IPS DF 6.9 (cell line): ENCODE data around the gene ITGA11.

Experiments
- DNase-seq: peaks from one replicate; pipeline ENCODE4 v3.0.0-alpha.2; 2013; ENCODE audit warnings: low read depth, low spot score
- H3K27ac ChIP-seq: one replicate; pipeline ENCODE4 v1.5.1; 2013; ENCODE audit warnings: low read length, control low read depth
- H3K27me3 ChIP-seq: 2 replicates; pipeline ENCODE4 v1.6.1; 2013; ENCODE audit warnings: mild to moderate bottlenecking, low read length; ENCODE audit not compliant: control insufficient read depth, insufficient read depth
- H3K36me3 ChIP-seq: 2 replicates; pipeline ENCODE4 v1.6.1; 2013; ENCODE audit warnings: low read length; ENCODE audit not compliant: control insufficient read depth, insufficient read depth
- H3K4me1 ChIP-seq: 2 replicates; pipeline ENCODE4 v1.6.1; 2013; ENCODE audit warnings: low read length; ENCODE audit not compliant: control insufficient read depth, insufficient read depth
- H3K4me3 ChIP-seq: 2 replicates; pipeline ENCODE4 v1.5.1; 2013; ENCODE audit warnings: mild to moderate bottlenecking, low read length
- H3K9me3 ChIP-seq: 2 replicates; pipeline ENCODE4 v1.6.1; 2013; ENCODE audit warnings: low read length, inconsistent platforms; ENCODE audit not compliant: control insufficient read depth, insufficient read depth
- WGBS: extraction: QIAGEN DNeasy Blood & Tissue Kit; methylation state at CpG from one replicate; pipeline ENCODE4 v1.1.7; 2013; ENCODE audit warnings: mixed read lengths, missing lambda C conversion rate; ENCODE audit not compliant: insufficient read length, insufficient coverage; 5-methylcytosine and 5-hydroxymethylcytosine counted together

ITGA11 gene

DNA sequence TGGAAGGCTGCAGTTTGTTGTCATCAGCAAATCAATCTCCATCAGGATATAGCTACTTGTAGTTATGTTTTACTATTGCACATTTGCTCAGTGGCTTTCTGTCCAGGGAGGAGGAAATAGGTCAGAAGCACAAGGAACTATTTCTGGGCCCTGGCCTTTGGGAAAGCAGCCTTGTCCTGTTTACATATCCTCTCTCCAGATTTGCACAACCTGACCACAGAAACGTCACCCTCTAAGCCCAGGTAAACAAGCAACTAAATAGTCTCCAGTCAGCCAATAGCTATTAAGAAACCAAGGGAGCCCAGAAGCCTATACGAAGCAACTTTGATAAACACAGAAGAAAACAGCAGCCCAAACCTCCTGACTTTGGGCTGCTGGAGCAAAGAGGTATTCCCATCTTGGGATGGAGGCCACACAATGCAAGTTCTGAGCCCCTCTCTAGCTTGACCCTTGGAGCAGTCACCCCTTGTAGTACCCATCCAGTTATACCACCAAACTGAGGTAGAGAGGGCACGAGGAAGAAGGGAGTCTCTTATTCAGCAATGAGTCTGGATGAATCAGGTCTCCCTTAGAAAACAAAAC lies 156.7 kb downstream of the ITGA11 start:
- no peaks in the 10 kb centered on the region for H3K27me3 ChIP-seq
- peaks cover 4% of the 10 kb centered on the region for H3K4me1 ChIP-seq
- WGBS: no CpG with 5 or more reads among the region's 3 CpGs
- no peak overlapping the region for H3K27ac ChIP-seq
- no peaks in the 10 kb centered on the region for H3K9me3 ChIP-seq
- no peak overlapping the region for H3K4me3 ChIP-seq
- H3K36me3 ChIP-seq: no peaks in the 10 kb centered on the region
- no peak for DNase-seq

DNA sequence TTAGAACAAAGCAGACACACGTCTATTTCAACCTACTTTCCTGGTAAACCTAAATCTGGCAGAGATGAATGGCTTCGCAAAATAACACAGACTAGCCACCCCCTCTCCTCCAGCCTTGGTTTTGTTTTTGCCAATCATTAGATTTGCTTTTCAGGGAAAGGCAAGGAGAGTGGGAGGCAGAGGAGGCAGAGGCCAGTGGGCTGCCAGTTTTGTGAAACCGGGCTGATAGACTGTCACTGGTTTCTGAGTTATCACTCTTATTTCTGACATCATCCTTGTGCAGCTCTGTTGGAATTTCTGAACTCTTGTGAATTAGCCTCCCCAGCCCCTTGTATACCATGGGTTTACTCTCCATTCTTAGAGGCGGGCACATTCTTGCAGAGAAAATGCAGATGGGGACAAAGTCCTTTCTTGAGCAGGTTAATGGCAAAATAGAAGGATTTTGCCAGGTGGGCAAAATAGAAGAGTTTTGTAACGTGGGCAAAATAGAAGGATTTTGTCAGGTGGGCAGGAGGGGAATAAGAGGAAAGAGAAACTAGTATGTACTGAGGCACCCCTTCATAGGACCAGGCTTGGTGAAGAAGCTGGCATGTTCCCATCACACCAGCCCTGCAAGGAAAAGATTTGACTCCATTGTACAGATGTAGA lies 157.6 kb downstream of the ITGA11 start:
- no CpG with 5 or more reads among the region's 5 CpGs for WGBS

DNA sequence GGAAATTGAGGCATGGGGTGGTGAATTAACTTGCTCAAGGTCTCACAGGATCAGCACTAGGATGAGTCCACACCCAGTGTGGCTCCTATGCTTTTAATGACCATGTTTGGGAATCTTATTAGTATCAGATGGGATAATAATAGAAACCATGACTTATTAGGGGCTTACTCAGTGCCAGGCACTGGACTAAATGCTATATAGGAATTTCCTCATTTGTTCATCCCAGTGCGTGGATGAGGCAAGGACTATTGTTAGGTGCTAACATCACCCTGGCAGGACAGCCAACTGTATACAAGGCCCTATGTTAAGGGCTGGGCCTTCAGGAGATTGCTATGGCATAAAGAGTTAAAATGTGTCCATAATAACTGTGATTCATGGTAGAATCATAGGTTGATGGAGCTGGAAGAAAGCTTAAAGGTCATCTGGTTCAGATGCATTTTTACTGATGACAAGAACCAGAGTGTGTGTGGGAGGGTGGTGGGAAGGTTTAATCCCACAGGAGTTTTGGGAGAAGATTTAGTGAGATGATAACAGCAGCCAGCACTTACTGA lies 159.2 kb downstream of the ITGA11 start:
- WGBS: no CpG with 5 or more reads among the region's 1 CpG
- DNase-seq: no peak
- Histone ChIP-seq H3K4me3 (no peak overlapping the region), H3K9me3 (no peaks in the 10 kb centered on the region), H3K27me3 (no peaks in the 10 kb centered on the region), H3K4me1 (peaks cover 4% of the 10 kb centered on the region), H3K27ac (no peak overlapping the region), H3K36me3 (no peaks in the 10 kb centered on the region)

More for the DNA sequence above, 157.6 kb downstream of the ITGA11 start:
- H3K9me3 ChIP-seq: no peaks in the 10 kb centered on the region
- H3K4me3 ChIP-seq: no peak overlapping the region
- DNase-seq: no peak
- no peaks in the 10 kb centered on the region for H3K27me3 ChIP-seq
- H3K4me1 ChIP-seq: peaks cover 4% of the 10 kb centered on the region
- no peak overlapping the region for H3K27ac ChIP-seq
- no peaks in the 10 kb centered on the region for H3K36me3 ChIP-seq

DNA sequence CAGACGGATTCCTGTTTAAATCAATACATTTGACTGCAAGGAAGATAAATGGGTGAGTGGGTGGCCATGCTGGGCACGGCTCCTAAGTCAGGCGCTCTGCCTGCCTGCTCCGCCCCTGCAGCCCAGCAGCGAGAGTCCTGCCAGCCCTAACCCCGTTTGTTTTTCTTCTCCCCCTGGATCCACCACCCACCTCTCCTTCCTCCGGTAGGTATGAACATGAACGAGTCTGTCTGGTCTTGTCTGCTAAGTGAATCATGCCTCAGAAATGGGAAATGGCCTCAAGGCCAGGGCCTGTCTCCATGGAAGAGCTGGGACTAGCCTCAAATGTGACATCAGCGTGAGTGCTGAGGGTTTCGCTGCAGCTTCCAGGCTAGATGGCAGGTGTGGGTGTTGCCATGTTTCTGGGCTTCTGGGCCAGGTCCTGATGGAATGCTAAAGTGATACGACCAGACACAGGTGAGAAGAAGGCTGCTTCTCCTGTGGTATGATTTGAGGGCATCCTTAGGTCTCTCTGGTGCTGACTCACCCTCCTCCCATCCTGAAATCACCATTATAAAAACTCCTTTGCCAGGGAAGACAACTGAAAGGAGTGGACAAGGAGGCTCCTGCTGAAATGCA lies 160.0 kb downstream of the ITGA11 start:
- H3K4me3 ChIP-seq: no peak overlapping the region
- H3K9me3 ChIP-seq: no peaks in the 10 kb centered on the region
- peaks cover 4% of the 10 kb centered on the region for H3K4me1 ChIP-seq
- WGBS: no CpG with 5 or more reads among the region's 11 CpGs
- no peak for DNase-seq
- no peak overlapping the region for H3K27ac ChIP-seq
- H3K36me3 ChIP-seq: no peaks in the 10 kb centered on the region
- no peaks in the 10 kb centered on the region for H3K27me3 ChIP-seq

DNA sequence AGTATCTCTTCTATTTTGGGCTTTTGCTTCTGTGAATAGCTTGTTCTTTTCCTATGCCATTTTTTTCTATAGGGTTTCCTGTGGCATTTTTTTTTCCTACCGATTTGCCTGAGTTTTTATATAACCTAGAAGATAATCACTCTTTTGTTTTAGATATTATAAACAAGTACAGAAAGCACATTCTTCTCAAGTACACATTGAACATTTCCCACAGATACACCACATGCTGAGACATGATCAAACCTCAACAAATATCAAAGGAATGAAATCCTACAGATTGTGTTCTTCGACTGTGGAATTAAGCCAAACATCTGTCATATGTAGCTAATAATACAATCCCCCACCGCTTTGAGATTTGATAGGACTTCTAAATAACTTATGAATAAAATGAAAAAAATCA lies 163.6 kb downstream of the ITGA11 start:
- H3K4me1 ChIP-seq: peaks cover 4% of the 10 kb centered on the region
- DNase-seq: no peak
- no peaks in the 10 kb centered on the region for H3K27me3 ChIP-seq
- H3K27ac ChIP-seq: no peak overlapping the region
- no peaks in the 10 kb centered on the region for H3K36me3 ChIP-seq
- WGBS: no CpG with 5 or more reads among the region's 3 CpGs
- H3K9me3 ChIP-seq: no peaks in the 10 kb centered on the region
- no peak overlapping the region for H3K4me3 ChIP-seq

DNA sequence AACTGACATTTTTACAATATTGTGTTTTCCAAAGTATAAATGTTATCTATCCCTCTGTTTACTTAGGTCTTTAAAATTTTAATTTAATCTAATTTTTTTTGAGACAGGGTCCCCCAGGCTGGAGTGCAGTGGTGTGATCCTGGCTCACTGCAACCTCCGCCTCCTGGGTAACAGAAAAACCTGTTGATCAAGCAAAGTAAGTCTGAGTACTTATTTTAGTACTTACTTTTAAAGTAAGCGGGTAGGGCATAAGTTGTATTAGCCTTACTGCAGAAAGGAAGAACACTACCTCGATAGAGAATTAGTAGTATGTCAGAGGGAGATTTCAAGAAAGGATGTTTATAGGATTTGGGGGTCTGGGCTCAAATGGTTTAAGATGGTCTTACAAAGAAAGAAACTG lies 166.3 kb downstream of the ITGA11 start:
- no peak for DNase-seq
- Histone ChIP-seq H3K27ac (no peak overlapping the region), H3K9me3 (no peaks in the 10 kb centered on the region), H3K36me3 (no peaks in the 10 kb centered on the region), H3K4me1 (no peaks in the 10 kb centered on the region), H3K27me3 (no peaks in the 10 kb centered on the region), H3K4me3 (no peak overlapping the region)
- no CpG with 5 or more reads among the region's 3 CpGs for WGBS

DNA sequence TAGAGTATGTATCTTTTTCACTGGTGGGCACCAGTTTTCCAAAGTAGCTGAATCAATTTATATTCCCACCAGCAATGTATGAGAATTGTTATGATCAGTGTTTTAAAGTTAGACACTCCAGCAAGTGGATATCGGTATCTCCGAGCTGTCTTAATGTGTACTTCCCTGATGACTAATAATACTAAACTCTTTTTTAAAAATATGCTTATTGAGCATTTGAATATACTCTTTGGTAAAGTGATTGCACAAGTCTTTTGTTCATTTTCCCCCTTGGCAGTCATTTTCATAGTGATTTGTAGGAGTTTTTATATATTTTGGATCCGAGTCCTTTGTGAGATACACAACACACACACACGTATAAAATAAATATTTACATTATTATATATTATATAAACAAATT lies 166.9 kb downstream of the ITGA11 start:
- Histone ChIP-seq H3K4me1 (no peaks in the 10 kb centered on the region), H3K36me3 (no peaks in the 10 kb centered on the region), H3K27ac (no peak overlapping the region), H3K9me3 (no peaks in the 10 kb centered on the region), H3K4me3 (no peak overlapping the region), H3K27me3 (no peaks in the 10 kb centered on the region)
- WGBS: no CpG with 5 or more reads among the region's 4 CpGs
- DNase-seq: no peak

DNA sequence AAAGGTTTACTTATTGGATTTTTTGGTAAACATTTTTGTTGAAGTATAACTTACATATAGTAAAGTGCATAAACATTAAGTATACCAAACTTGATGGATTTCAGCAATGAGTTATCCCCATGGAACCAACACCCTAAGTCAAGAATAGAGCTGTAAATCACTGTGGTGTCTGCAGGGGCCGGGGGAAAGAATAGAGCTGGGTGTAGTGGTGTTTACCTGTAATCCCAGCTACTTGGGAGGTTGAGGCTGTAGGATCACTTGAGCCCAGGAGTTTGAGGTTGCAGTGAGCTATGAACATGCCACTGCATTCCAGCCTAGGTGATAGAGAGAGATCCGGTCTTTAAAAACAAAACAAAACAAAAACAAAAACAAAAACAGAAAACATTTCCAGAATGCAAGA lies 167.7 kb downstream of the ITGA11 start:
- no peak overlapping the region for H3K4me3 ChIP-seq
- no peak overlapping the region for H3K27ac ChIP-seq
- H3K4me1 ChIP-seq: no peaks in the 10 kb centered on the region

DNA sequence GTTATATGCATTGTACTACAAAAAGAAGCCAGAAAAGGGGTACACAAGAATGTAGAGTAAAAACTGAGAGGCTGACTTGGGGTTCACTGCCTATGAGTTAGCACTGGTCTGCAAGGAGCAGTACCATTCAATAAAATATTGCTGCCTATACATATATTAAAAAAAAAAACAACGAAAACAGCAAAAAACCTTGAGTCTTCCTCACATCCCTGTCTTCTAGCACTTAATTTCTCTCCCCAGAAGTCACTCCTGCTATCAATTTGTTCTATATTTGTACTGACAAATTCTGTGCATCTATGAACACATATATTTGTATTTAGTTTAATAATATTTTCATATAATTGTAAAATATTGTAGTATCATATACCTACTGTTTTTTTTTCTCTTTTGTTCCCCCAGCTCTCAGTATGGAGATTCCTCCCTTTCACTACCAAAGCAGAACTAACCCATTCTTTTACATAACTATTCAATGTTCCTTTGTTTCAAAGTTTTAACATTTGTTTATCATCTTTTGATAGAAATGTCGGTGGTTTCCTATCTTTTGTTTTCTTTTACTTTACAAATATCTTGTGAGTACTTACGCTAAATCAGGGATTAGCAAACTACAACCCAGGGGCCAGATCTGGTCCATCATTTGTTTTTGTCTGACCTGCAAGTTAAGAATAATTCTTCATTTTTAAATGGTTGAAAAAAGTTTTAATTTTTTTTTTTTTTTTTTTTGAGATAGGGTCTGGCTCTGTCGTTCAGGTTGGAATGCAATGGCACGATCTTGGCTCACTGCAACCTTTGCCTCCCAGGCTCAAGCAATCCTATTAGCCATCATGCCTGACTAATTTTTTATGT lies 169.2 kb downstream of the ITGA11 start:
- no peaks in the 10 kb centered on the region for H3K27me3 ChIP-seq
- no peaks in the 10 kb centered on the region for H3K36me3 ChIP-seq
- no peaks in the 10 kb centered on the region for H3K9me3 ChIP-seq
- whole genome bisulfite sequencing: no CpG with 5 or more reads among the region's 5 CpGs
- H3K4me1 ChIP-seq: no peaks in the 10 kb centered on the region
- DNase-seq: no peak
- H3K27ac ChIP-seq: no peak overlapping the region
- no peak overlapping the region for H3K4me3 ChIP-seq

More for the DNA sequence above, 167.7 kb downstream of the ITGA11 start:
- Histone ChIP-seq H3K36me3 (no peaks in the 10 kb centered on the region), H3K9me3 (no peaks in the 10 kb centered on the region), H3K27me3 (no peaks in the 10 kb centered on the region)
- DNase-seq: no peak
- WGBS: no CpG with 5 or more reads among the region's 2 CpGs

DNA sequence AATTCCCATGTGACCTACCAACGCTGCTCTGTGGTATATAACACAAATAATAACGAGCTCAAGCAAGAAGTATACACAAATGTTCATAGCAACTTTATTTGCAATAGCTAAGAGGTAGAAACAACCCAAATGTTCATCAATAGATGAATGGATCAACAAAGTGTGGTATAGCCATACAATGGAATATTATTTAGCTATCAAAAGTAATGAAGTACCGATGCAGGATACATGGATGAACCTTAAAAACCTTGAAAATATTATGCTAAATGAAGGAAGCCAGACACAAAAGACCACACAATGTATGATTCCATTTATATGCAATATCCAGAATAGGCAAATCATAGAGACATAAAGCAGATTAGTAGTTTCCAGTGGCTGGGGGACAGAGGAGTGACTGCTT lies 170.0 kb downstream of the ITGA11 start:
- H3K36me3 ChIP-seq: no peaks in the 10 kb centered on the region
- no peak overlapping the region for H3K4me3 ChIP-seq
- no peak for DNase-seq
- WGBS: no CpG with 5 or more reads among the region's 3 CpGs
- H3K27ac ChIP-seq: no peak overlapping the region
- H3K4me1 ChIP-seq: no peaks in the 10 kb centered on the region
- no peaks in the 10 kb centered on the region for H3K9me3 ChIP-seq
- H3K27me3 ChIP-seq: no peaks in the 10 kb centered on the region
